ENCODE measurements around the gene DPP6. TPM values are rescaled to one million over a fixed set of nuclear protein-coding genes. Genes with fewer than 3 reads are reported as not detected.
"Not testable (repeated sequence)": the region's sequence is repeated elsewhere in the genome, so short reads cannot be mapped to it uniquely, and the experiment has no call there.

Gene DPP6
- total RNA-seq, 2 donors from 2014 or later, result 0.05 to 38.7 TPM

DNA sequence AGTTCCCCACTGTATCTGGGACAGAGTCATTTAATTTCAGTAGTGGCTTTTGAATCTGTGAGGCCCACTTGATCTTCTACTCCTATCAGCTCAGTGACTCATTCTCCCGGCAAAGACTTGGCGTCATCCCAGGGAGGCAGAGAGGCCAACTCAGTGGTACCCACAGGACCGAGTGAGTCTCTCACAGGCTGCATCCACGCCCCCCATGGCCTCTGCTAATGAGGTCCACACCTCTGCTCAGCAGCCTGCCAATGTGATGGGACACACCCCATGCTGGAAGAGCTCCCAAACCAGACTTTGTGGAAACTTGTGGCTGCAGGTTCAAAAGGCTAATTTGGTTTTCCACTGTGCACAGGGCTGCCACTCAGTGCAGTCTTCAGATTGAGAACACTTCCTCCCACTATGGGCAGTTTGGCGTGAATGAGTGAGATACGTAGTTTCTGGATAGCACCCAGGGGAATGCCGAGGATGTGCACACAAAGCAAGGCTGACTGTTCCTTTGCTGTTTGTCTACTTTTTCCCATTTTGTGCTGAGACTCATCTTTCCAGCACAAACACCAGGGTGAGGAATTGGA lies 81.6 kb downstream of the DPP6 start:
- H3K4me3 ChIP-seq; H3K36me3 ChIP-seq; DNase-seq (ENCODE audit: low spot score); intact Hi-C loops (cut with DNase I); H3K27ac ChIP-seq; H3K4me1 ChIP-seq (replicated peaks); H3K9me3 ChIP-seq; H3K27me3 ChIP-seq (replicated peaks; ENCODE audit: insufficient read depth): not testable (repeated sequence)
- 54% methylated on average over 4 of the region's 7 CpGs for WGBS

DNA sequence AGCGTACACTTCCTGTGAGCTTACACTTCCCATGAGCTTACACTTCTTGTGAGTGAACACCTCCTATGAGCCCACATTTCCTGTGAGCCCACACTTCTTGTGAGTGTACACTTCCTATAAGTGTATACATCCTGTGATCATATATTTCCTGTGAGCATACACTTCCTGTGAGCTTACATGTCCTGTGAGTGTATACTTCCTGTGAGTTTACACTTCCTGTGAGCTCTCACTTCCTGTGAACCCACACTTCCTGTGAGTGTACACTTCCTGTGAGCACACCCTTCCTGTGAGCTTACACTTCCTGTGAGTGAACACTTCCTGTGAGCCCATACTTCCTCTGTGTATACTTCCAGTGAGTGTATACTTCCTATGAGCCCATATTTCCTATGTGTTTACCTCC lies 82.5 kb downstream of the DPP6 start:
- H3K9me3 ChIP-seq; DNase-seq (ENCODE audit: low spot score); H3K36me3 ChIP-seq; H3K4me3 ChIP-seq; intact Hi-C loops (cut with DNase I); H3K27me3 ChIP-seq (replicated peaks; ENCODE audit: insufficient read depth); H3K4me1 ChIP-seq (replicated peaks); H3K27ac ChIP-seq: not testable (repeated sequence)
- 83% methylated on average over 1 of the region's 1 CpG for WGBS

DNA sequence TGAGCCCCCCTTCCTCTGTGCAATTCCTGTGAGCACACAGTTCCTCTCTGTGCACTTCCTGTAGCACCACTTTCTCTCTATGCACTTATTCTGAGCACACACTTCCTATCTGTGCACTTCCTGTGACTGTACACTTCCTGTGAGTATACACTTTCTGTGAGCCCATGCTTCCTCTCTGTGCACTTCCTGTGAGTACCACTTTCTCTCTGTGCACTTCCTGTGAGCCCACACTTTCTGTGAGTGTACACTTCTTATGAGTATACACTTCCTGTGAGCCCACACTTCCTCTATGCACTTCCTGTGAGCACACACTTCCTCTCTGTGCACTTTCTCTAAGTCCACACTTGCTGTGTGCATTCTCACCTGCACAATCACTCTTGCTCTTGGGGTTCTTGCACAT lies 83.4 kb downstream of the DPP6 start:
- H3K27me3 ChIP-seq (replicated peaks; ENCODE audit: insufficient read depth); H3K4me1 ChIP-seq (replicated peaks); H3K36me3 ChIP-seq; H3K4me3 ChIP-seq; intact Hi-C loops (cut with DNase I); DNase-seq (ENCODE audit: low spot score); H3K9me3 ChIP-seq; H3K27ac ChIP-seq: not testable (repeated sequence)

DNA sequence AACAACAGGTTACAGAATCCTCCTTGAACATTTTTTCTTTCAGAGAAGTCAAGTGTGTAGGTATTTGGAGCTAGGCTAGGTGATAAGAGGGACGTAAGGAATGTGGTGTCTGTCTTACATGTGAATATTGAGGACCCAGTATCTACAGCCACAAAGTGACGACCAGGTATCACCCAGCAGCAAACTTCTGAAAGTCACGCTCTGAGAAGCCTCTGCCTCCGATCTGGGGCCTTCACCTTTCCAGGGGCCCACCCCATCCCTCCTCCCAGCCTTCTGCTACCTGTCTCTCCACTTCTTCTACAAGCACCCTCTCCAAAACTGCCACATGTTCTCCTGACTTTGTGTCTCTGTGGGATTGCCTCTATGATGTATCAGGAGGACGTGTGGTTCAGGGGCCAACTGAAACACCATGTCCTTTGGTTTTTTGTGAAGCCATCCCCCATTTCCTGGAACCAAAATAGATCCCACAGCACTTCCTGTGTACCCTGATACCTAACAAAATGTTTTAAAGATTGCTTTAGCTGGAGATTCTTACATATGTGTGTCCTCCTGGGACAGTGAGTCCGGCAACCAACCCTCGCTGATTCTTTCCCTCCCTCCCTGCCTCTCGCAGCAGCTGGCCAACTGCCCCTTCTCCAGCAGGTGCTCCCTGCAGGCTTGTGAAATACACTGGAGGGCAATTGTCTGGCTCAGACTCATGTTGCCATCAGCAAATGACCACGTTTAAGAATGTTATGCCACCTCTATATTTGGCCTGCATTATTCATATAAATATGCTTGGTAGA lies 93.9 kb downstream of the DPP6 start:
- H3K36me3 ChIP-seq; H3K9me3 ChIP-seq; H3K4me3 ChIP-seq; H3K4me1 ChIP-seq (replicated peaks); DNase-seq (ENCODE audit: low spot score); H3K27ac ChIP-seq; intact Hi-C loops (cut with DNase I); H3K27me3 ChIP-seq (replicated peaks; ENCODE audit: insufficient read depth): not testable (repeated sequence)
- WGBS, result 65% methylated on average over 5 of the region's 9 CpGs

DNA sequence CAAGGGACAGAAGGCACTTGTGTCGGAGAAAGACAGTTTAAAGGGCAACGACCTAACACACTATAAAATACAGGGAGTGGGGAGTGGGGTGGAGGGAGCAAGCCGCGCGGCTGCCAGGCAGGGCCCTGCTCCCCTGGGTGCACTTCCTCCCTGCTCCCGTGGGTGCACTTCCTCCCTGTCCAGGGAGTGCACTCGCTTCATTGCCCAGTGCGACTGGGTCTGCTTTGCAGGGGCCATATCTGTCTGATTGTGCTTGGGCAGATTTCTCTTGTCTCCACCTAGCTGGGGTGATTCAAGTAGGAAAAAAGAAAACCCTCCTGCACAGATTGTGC lies 94.5 kb downstream of the DPP6 start:
- H3K4me1 ChIP-seq (replicated peaks); H3K27me3 ChIP-seq (replicated peaks; ENCODE audit: insufficient read depth); H3K9me3 ChIP-seq; H3K27ac ChIP-seq; intact Hi-C loops (cut with DNase I); H3K36me3 ChIP-seq; DNase-seq (ENCODE audit: low spot score); H3K4me3 ChIP-seq: not testable (repeated sequence)
- WGBS, result 44% methylated on average over 6 of the region's 8 CpGs

DNA sequence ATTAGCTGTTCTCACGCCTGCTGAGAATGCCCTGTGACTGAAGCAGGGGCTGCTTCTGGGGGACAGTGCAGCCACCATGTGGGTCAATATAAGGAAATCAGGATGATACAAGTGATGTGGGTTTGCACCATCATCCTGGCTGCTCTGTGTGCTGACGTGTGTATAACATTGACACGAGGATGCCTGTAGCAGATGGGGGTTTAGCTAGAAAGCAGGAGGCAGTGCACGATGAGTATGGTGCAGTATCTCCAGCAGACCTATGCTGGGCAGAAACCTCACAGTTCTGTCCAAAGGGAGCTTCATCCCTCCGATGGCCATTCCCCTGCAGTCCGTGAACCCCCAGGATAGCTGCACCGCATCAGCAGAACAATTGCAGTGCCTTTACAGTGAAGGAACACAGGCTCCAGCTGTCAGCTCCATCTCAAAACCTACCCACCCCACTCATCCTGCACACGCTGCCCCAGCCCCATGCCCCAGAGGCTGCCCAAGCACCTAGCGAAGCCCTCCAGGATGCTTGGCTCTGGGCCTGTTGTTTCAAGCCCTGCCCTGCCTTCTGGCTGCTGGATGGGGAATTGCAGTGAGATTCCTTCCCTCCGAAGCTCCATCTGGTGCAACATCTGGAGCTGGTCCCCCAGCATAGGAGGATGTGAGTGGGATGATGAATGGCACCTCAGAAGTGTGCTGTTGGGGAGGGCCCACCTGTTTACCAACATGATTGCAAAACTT lies 96.8 kb downstream of the DPP6 start:
- H3K9me3 ChIP-seq; DNase-seq (ENCODE audit: low spot score); intact Hi-C loops (cut with DNase I); H3K27ac ChIP-seq; H3K27me3 ChIP-seq (replicated peaks; ENCODE audit: insufficient read depth); H3K36me3 ChIP-seq; H3K4me3 ChIP-seq; H3K4me1 ChIP-seq (replicated peaks): not testable (repeated sequence)
- 90% methylated on average over 9 of the region's 10 CpGs for WGBS

DNA sequence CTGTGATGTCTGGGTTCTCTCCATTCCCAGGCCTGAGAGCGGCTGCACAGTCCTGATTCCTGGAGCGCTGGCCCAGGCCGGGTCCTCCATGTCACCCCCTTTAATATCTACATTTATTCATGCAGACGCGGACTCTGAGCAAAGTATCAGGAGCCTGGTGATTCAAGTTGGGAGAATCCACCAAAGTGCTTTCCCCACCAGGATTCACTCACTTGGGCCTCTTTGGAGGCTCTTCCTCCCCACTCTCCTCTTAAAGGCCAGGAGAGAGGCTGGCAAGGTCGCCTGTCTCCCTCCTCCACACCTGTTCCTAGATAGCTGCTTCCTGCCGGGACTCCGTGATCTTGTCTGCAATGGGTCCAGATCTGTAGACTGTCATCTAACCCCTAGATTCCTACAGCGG lies 98.5 kb downstream of the DPP6 start:
- H3K27ac ChIP-seq; DNase-seq (ENCODE audit: low spot score); H3K27me3 ChIP-seq (replicated peaks; ENCODE audit: insufficient read depth); H3K4me1 ChIP-seq (replicated peaks); H3K36me3 ChIP-seq; H3K9me3 ChIP-seq; intact Hi-C loops (cut with DNase I); H3K4me3 ChIP-seq: not testable (repeated sequence)
- WGBS, result 93% methylated on average over 9 of the region's 9 CpGs

DNA sequence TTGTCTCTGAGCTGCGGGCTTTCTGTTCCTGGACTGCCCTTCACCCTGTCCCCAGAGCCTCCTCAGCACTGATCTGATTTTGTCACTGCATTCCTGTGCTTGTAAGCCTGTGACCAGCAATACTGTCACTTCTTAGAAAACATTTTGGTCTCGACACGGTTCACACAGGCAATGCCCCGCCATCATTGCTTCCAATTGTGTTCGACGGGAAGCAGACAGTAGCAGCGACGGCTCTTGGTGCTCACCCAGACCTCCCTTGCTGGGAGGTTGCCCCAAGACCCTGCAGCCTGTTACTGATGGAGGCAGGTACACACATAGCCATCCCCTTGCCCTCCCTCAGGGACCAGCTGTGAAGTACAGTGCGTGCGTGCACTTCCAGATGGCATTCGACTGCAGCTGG lies 99.1 kb downstream of the DPP6 start:
- H3K27me3 ChIP-seq (replicated peaks; ENCODE audit: insufficient read depth); H3K4me1 ChIP-seq (replicated peaks); intact Hi-C loops (cut with DNase I); DNase-seq (ENCODE audit: low spot score); H3K36me3 ChIP-seq; H3K4me3 ChIP-seq; H3K9me3 ChIP-seq; H3K27ac ChIP-seq: not testable (repeated sequence)
- 89% methylated on average over 11 of the region's 11 CpGs for WGBS

DNA sequence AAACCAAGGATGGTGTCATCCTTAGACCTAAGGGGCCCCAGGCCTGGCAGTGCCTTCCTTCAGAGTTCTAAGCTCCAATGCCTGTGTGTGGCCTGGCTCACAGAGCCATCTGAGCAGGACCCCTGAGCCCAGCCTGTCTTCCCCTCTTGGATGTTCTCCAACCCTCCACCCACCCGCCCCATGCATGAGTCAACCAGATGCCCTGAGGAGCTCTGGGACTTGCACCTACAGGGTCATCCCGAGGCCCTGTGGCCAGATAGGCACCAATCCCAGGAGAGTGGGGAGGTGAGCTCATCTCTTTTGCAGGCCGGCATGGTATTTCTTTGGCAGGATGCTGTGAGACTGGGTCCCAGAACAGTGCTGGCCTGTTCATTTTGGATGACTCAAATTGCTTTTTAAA lies 103.7 kb downstream of the DPP6 start:
- DNase-seq (ENCODE audit: low spot score); intact Hi-C loops (cut with DNase I); H3K4me1 ChIP-seq (replicated peaks); H3K27me3 ChIP-seq (replicated peaks; ENCODE audit: insufficient read depth); H3K4me3 ChIP-seq; H3K9me3 ChIP-seq; H3K36me3 ChIP-seq; H3K27ac ChIP-seq: not testable (repeated sequence)
- 63% methylated on average over 3 of the region's 3 CpGs for WGBS

DNA sequence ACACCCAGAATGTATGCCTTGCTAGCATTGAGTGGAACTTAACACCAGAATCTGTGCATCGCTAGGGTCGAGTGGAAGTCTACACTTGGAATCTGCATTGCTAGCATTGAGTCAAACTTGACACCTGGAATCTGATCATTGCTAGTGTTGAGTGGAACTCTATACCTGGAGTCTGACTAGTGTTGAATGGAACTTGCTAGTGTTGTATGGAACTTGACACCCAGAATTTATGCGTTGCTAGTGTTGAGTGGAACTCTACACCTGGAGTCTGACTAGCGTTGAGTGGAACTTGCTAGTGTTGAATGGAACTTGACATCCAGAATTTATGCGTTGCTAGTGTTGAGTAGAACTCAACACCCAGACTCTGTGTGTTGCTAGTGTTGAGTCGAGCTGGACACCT lies 110.7 kb downstream of the DPP6 start:
- DNase-seq (ENCODE audit: low spot score); H3K4me3 ChIP-seq; H3K27me3 ChIP-seq (replicated peaks; ENCODE audit: insufficient read depth); H3K9me3 ChIP-seq; intact Hi-C loops (cut with DNase I); H3K36me3 ChIP-seq; H3K27ac ChIP-seq; H3K4me1 ChIP-seq (replicated peaks): not testable (repeated sequence)
- WGBS, result 95% methylated on average over 4 of the region's 6 CpGs

DNA sequence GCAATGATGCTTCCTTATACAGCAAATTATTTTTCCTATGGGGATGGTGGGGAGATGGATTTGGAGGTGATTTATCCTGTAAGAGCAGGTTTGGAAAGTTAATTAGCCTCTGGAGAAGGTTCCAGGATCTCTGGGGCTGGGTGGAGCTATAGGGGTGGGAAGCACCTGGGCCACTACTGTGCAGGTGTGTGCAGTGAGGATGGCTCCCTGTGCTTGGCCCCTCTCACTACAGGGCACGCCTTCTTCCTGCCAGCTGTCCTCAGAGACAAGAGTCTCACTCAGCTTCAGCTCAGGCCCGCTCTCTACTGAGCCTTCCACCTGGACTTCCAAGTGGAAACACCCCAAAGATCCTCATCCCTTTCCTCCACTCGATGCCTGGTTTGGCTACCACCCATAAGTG lies 111.4 kb downstream of the DPP6 start:
- H3K27ac ChIP-seq; H3K4me3 ChIP-seq; intact Hi-C loops (cut with DNase I); H3K27me3 ChIP-seq (replicated peaks; ENCODE audit: insufficient read depth); DNase-seq (ENCODE audit: low spot score); H3K9me3 ChIP-seq; H3K4me1 ChIP-seq (replicated peaks); H3K36me3 ChIP-seq: not testable (repeated sequence)
- WGBS, result 67% methylated on average over 1 of the region's 3 CpGs
